Esophagus muscularis mucosa (tissue), 3 donors: Measurements from ENCODE around the gene ATRN.

Experiments
- CTCF ChIP-seq, 3 experiments: fragments of 200-600 bp in 2 of 3; fragments of 450-650 bp in 1 of 3; sonication (generic) in 2 of 3; IDR thresholded peaks; one replicate each; pipeline ENCODE4 v1.5.1; 2017 to 2019; ENCODE audit warnings: antibody characterized with exemption in 3 of 3, mild to moderate bottlenecking in 2 of 3, moderate library complexity in 1 of 3
- POLR2A ChIP-seq: fragments of 450-650 bp; IDR thresholded peaks from one replicate; pipeline ENCODE4 v1.6.1; 2017; ENCODE audit warnings: antibody characterized with exemption, moderate library complexity, mild to moderate bottlenecking, low read depth

GRCh38 chr20:3483309-3483708 is 12.5 kb downstream of the ATRN start:
- TF ChIP-seq POLR2A = no peak
- TF ChIP-seq CTCF (IDR thresholded peaks at IDR 0.05) = no peak
